Tibial artery (tissue), 4 donors: ENCODE results near the gene BICC1.

Experiments
- DNase-seq, 2 donors: peaks; one replicate each; pipeline ENCODE4 v3.0.0-alpha.2; 2019
- H3K27ac ChIP-seq, 2 donors: fragments of 200-600 bp; sonication (generic) in 1 of 2; 1 replicate in 1 of 2; 2 replicates in 1 of 2; pipeline ENCODE4 v1.5.1; 2018 to 2019; ENCODE audit warnings: mild to moderate bottlenecking in 1 of 2
- H3K27me3 ChIP-seq, 2 donors: fragments of 200-600 bp; sonication (generic) in 1 of 2; one replicate each; pipeline versions ENCODE4 v1.5.1 to v1.6.0; 2016 to 2019
- H3K36me3 ChIP-seq, 3 donors: fragments of 200-600 bp; sonication (generic) in 2 of 3; one replicate each; pipeline ENCODE4 v1.5.1; 2016 to 2019; ENCODE audit warnings: mild to moderate bottlenecking in 2 of 3
- H3K4me1 ChIP-seq, 4 donors: fragments of 200-600 bp; sonication (generic) in 2 of 4; 1 replicate in 3 of 4; 2 replicates in 1 of 4; pipeline ENCODE4 v1.5.1; 2016 to 2019
- H3K4me3 ChIP-seq, 2 donors: fragments of 200-600 bp; sonication (generic) in 1 of 2; 1 replicate in 1 of 2; 2 replicates in 1 of 2; pipeline ENCODE4 v1.5.1; 2018 to 2019; ENCODE audit warnings: mild to moderate bottlenecking in 2 of 2
- H3K9me3 ChIP-seq, 3 donors: fragments of 200-600 bp; sonication (generic) in 1 of 3; one replicate each; pipeline ENCODE4 v1.5.1; 2016 to 2019
- intact Hi-C: fragments of 100-400 bp; cut with DNase I; formaldehyde crosslinking; loops from one replicate; pipeline ENCODE4 v1.15.0; 2023; ENCODE audit warnings: low total_unique reads
- TF ChIP-seq, protein P1 (sequence below), 2 experiments: fragments of 200-600 bp in 1 of 2; fragments of 450-650 bp in 1 of 2; IDR thresholded peaks; one replicate each; pipeline ENCODE4 v1.5.1; 2017 to 2019; ENCODE audit warnings: antibody characterized with exemption in 2 of 2, mild to moderate bottlenecking in 1 of 2, moderate library complexity in 1 of 2

The BICC1 gene

DNA sequence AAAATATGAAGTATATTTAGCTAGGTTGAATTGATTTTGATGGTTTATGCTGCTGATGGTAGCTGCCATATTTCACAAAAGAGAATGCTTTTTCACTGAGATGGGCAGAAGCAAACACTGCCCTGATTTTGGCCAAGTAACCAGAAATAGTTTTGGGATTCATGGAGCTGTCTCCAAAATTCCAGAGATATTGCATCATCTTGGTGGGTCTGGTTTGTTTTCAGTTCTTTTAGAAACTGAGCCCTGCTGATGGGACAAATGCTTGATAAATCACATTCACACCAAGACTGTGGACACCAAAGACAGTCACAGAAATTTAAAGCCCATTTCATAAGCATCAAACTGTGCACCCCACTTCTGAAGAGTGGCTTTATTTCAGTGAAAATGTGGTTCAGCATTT is 140.5 kb downstream of the BICC1 start:
- Histone ChIP-seq H3K9me3 (no peaks in the 10 kb centered on the region), H3K4me1 (peaks cover 0 to 29% (median 12%) of the 10 kb centered on the region in 4 donors), H3K4me3 (no peak overlapping the region), H3K27ac (no peak overlapping the region), H3K27me3 (no peaks in the 10 kb centered on the region), H3K36me3 (no peaks in the 10 kb centered on the region)
- no peak for DNase-seq
- intact Hi-C loops: no loop called here
- TF ChIP-seq, protein P1, sequence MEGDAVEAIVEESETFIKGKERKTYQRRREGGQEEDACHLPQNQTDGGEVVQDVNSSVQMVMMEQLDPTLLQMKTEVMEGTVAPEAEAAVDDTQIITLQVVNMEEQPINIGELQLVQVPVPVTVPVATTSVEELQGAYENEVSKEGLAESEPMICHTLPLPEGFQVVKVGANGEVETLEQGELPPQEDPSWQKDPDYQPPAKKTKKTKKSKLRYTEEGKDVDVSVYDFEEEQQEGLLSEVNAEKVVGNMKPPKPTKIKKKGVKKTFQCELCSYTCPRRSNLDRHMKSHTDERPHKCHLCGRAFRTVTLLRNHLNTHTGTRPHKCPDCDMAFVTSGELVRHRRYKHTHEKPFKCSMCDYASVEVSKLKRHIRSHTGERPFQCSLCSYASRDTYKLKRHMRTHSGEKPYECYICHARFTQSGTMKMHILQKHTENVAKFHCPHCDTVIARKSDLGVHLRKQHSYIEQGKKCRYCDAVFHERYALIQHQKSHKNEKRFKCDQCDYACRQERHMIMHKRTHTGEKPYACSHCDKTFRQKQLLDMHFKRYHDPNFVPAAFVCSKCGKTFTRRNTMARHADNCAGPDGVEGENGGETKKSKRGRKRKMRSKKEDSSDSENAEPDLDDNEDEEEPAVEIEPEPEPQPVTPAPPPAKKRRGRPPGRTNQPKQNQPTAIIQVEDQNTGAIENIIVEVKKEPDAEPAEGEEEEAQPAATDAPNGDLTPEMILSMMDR (IDR thresholded peaks at IDR 0.05): no peak

DNA sequence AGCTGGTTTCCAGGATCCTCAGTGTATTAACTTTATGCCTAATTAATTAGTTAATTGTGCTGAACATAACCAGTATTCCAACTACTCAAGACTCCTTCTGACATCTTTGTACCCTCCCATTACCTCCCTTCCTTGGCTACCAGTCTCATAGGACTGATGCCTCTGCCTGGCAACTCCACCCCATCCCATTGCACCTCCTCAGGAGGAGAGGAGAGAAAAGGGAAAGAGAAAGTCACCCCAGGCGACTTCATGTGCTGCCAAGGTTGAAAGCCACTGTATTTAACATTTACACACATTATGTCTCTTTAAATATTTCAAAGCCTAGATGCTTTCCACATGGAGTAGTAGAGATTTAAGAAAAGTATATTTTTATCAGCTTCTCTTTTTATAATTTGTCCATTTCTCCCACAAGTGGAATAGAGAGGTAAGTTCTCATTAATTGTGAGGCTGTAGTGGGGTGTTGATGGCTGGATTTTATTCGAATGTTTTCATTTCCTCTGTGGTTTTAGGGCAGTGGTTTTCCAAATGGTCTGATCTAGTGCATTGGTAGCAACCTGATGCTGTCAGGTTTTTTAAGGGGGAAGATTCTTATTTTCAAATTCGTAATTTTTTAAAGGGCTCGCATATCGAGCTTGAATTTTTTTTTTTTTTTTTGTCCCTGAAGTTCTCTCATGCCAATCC is 148.0 kb downstream of the BICC1 start:
- no peak overlapping the region for H3K27ac ChIP-seq
- H3K36me3 ChIP-seq: no peaks in the 10 kb centered on the region
- H3K4me3 ChIP-seq: no peak overlapping the region
- peaks cover 0 to 8% (median 0%) of the 10 kb centered on the region in 3 donors for H3K9me3 ChIP-seq
- peaks cover 0 to 15% (median 0%) of the 10 kb centered on the region in 4 donors for H3K4me1 ChIP-seq
- intact Hi-C loops: no loop called here
- H3K27me3 ChIP-seq: no peaks in the 10 kb centered on the region
- no peak for DNase-seq
- TF ChIP-seq, protein P1 (IDR thresholded peaks at IDR 0.05): no peak

DNA sequence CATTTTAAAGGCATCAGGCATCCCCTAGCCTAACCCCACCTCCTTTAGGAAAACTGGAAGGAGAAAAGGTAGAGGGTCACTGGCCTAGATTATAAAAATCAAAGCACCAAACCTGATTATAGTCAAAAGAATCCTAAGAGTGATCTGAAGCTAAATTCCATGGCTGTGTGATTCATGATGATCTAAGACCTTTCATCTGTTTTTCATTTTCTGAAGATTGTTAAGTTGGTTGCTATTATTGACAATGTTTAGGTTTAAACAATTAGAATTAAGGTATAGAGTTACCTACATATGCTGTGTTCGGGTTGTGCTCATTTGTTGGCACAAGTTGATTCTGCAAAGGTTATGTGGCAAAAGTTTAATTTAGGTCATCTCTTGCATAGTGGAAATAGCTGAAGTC is 148.7 kb downstream of the BICC1 start:
- Histone ChIP-seq H3K4me3 (no peak overlapping the region), H3K9me3 (peaks cover 0 to 8% (median 0%) of the 10 kb centered on the region in 3 donors), H3K36me3 (no peaks in the 10 kb centered on the region), H3K27me3 (no peaks in the 10 kb centered on the region), H3K4me1 (peaks cover 0 to 15% (median 0%) of the 10 kb centered on the region in 4 donors), H3K27ac (no peak overlapping the region)
- intact Hi-C loops: no loop called here
- DNase-seq: no peak
- TF ChIP-seq, protein P1 (IDR thresholded peaks at IDR 0.05): no peak

DNA sequence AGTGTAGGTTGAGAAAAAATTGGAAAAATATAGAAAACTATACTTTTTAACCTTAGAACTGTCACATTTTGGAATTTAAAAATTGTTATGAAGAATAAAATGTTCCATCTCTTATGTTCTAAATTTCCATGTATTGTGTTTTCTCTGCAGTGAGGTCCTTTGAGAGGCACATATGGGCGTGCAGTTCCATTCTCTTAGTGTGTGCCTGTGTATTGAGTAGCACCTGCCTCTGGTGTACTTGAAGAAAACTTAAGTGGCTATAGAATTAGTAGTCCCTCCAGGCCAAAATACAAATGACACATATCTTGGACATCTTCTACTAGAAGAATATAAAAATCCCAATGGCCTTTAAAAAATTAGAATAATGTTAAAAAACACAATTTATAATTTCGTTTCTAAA is 149.2 kb downstream of the BICC1 start:
- intact Hi-C loops: no loop called here
- Histone ChIP-seq H3K27me3 (no peaks in the 10 kb centered on the region), H3K9me3 (peaks cover 0 to 8% (median 0%) of the 10 kb centered on the region in 3 donors), H3K36me3 (no peaks in the 10 kb centered on the region), H3K4me1 (peaks cover 0 to 15% (median 0%) of the 10 kb centered on the region in 4 donors), H3K27ac (no peak overlapping the region), H3K4me3 (no peak overlapping the region)
- TF ChIP-seq, protein P1 (IDR thresholded peaks at IDR 0.05): no peak
- no peak for DNase-seq

DNA sequence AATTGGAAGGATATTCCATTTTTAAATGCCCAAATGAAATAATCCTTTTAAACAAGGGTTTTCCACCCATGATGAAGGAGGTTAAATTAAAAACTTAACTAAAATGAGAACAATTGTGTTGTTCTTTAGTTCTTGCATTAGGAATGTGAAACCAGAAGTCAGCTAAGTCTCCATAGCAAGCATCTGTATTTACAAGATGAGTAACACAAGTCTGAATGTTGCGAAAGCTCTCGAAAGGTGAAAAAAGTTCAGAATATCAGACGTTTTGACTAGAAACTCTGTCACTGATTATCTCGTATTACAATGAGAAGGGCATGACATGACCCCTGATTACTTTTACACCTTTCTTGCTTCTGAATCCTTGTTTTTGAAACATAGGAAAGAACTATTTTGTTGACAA is 149.6 kb downstream of the BICC1 start:
- intact Hi-C loops: no loop called here
- Histone ChIP-seq H3K36me3 (no peaks in the 10 kb centered on the region), H3K9me3 (peaks cover 0 to 8% (median 0%) of the 10 kb centered on the region in 3 donors), H3K4me1 (peaks cover 0 to 15% (median 0%) of the 10 kb centered on the region in 4 donors), H3K27ac (no peak overlapping the region), H3K27me3 (no peaks in the 10 kb centered on the region), H3K4me3 (no peak overlapping the region)
- DNase-seq: no peak
- TF ChIP-seq, protein P1 (IDR thresholded peaks at IDR 0.05): no peak
